HG03039 (cell line): ENCODE measurements around the gene LGALS7B.
A peak's percentile ranks its signal among the peaks of the same experiment; 100 is the strongest.
"Not testable (repeated sequence)": the region's sequence is repeated elsewhere in the genome, so short reads cannot be mapped to it uniquely, and the experiment has no call there.

Experiments
- ATAC-seq: cut with Tn5 transposase; IDR thresholded peaks from one replicate; pipeline ENCODE4 v1.9.1; 2021; ENCODE audit warnings: mild to moderate bottlenecking, moderate library complexity; ENCODE audit not compliant: unreplicated experiment

LGALS7B gene

DNA sequence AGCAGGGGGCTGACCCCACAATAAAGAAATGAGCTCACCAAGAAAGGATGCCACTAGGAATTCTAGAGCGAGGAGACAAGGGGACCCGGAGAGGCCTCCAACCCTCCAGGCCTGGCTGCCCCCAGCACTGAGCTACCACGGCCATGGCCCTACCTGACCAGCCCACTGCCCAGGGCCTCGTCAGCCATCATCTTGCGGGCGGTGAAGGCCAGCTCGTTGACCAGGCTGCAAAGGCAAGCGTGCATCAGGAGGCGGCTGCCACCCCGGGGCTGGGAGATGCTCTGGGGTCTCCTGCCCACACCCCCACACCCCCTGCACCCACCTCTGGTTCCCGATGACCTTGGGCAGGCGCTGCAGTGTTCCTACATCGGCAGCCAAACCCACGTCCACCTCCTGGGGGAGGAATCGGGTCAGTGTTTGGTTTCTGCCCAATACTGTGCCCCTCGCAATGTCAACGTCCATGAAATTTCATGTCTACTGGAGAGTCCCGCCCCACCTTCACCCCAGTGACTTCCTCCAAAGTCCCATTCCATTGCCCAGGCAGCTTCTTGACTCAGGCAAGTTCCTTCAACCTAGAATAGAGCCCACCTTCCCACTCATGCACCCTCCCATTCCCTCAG, 27.2 kb downstream of the LGALS7B start:
- no peak for ATAC-seq

DNA sequence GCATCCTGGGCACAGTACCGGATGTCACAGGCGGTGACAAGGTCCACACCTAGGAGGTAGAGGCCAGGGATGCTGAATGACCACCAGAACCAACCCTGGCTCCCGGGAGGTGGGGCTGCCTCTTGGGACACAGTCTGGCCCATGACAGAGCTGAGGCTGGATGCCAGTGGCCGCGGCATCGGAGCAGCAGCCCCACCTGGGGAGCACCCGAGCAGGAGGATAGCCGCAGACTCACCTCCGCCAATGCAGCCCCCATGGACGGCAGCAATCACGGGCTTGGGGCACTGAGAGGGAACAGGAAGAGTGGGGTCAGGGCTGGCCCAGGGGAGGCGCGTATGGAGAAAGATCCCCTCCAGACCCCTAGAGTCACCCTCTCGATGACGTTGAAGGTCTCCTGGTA, 28.1 kb downstream of the LGALS7B start:
- ATAC-seq, result no peak

DNA sequence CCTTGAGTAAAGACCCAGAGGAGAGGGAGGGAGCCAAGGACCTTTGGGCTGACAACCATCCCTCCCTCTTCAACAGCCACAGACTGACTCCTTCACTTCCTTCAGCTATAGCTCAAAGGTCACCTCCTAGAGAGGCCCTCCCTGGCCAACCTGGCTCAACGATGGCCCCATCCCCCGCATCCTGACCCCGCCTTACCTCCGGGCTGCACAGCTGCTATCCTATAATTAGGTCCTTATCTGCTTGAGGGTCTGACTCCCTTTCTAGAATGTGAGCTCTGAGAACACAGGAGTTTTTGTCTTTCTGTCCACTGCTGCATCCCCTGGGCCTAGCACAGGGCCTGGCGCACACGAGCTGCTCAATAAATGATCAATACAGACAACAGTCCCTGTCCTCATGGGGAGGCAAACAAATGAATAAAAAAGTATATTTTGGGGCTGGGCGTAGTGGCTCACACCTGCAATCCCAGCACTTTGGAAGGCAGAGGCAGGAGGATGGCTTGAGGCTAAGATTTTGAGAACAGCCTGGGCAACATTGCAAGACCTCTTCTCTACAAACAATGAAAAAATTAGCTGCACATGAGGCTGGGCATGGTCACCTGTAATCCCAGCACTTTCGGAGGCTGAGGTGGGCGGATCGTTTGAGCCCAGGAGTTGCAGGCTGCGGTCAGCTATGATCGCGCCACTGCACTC, 30.4 kb downstream of the LGALS7B start:
- no peak for ATAC-seq

DNA sequence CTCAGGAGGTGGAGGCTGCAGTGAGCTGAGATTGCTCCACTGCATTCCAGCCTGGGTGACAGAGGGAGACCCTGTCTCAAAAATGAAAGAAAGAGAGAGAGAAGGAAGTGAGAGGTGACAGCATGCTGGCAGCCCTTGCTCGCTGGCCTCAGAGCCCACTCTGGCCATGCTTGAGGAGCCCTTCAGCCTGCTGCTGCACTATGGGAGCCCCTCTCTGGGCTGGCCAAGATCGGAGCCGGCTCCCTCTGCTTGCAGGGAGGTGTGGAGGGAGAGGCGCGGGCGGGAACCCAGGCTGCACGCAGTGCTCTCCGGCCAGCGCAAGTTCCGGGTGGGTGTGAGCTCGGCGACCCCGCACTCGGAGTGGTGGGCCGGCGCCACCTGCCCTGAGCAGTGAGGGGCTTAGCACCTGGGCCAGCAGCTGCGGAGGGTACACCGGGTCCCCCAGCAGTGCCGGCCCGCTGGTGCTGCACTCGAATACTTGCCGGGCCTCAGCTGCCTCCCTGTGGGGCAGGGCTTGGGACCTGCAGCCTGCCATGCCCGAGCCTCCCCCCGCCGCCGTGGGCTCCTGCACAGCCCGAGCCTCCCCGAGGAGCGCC, 32.3 kb downstream of the LGALS7B start:
- not testable (repeated sequence) for ATAC-seq

DNA sequence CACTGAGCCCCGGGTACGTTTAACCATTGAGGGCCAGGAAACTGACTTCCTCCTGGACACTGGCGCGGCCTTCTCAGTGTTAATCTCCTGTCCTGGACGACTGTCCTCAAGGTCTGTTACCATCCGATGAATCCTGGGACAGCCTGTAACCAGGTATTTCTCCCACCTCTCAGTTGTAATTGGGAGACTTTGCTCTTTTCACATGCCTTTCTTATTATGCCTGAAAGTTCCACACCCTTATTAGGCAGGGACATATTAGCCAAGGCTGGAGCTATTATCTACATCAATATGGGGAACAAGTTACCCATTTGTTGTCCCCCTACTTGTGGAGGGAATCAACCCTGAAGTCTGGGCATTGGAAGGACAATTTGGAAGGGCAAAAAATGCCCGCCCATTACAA, 36.9 kb downstream of the LGALS7B start:
- not testable (repeated sequence) for ATAC-seq

DNA sequence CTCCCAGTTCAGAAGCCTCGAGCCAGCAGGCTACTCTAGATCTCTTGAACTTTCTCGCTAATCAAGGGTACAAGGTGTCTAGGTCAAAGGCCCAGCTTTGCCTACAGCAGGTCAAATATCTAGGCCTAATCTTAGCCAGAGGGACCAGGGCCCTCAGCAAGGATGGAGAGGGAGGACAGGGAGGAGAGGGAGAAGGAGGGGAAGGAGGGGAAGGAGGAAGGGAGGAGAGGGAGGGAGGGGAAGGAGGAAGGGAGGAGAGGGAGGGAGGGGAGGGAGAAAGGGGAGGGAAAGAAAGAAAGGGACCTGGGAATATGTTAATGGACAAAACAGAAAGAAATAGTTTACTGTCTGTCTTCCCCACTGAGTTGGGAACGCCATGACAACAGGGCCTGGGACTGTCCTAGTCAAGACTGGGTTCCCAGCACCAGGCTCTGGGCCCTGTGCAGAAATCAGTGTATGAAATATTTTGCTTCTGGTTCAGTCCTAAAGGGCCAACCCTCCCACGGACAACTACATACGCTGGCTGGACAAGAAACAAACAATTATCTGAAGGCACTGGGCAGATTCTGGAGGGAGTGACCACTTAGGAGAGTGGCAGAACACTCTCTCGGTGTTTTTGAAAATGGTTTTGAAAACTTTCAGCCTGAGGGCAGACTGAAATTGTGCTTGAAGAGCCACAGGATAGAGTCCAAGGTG, 38.0 kb downstream of the LGALS7B start:
- no peak for ATAC-seq

DNA sequence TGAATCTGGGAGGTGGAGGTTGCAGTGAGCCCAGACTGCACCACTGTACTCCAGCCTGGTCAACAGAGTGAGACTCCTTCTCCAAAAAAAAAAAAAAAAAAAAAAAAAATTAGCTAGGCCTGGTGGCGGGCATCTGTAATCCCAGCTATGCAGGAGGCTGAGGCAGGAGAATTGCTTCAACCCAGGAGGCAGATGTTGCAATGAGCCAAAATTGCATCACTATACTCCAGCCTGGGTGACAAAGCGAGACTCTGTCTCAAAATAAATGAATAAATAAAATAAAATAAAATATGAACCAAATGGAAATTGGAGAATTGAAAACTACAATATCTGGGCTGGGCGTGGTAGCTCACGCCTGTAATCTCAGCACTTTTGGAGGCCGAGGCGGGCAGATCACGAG, 40.2 kb downstream of the LGALS7B start:
- not testable (repeated sequence) for ATAC-seq

DNA sequence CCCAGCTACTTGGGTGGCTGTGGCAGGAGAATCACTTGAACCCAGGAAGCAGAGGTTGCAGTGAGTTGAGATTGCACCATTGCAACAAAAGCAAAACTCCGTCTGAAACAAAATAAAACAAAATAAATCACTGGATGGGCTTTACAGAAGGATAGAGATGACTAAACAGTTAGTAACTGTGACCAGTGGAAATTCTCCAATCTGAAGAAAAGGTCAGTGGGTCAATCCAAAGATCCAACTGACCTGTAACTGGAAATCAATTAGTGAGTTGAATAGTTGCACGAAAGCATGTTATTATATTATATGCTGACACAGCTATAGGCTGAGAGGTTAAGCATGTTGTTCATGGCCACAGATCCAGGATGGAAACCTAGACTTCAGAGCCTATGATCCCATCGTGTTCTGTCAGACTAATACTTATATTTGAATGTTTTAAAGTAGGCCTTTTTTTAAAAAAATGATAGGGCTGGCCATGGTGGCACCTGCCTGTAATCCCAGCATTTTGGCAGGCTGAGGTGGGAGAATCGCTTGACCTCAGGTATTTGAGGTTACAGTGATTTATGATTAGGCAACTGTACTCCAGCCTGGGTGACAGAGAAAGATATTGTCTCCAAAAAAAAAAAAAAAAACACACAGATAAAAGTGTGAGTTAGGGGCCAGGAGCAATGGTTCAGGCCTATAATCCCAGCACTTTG, 41.2 kb downstream of the LGALS7B start:
- no peak for ATAC-seq

DNA sequence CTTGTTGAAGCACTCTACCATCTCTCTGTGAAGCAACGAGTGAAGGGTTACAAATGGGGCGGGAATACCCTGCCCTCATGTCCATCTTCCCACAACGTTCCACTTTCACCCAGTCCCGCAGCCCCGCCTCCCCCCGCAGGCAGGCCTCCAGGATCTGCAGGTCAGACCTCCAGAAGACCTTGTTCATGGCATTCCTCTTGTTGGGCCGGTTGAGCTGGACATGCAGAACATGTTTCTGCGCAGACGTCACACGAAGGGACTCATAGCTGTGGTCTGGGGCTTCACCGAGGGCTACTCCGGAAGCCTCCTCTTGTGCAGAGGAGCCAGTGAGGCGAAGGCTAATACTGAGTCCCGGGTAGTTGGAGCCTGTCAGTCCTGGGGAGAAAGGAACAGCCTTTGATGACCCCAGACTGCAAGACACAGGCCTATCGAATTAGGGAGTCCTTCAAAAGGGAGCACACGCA, 42.2 kb downstream of the LGALS7B start:
- ATAC-seq, result peak; percentile 33

DNA sequence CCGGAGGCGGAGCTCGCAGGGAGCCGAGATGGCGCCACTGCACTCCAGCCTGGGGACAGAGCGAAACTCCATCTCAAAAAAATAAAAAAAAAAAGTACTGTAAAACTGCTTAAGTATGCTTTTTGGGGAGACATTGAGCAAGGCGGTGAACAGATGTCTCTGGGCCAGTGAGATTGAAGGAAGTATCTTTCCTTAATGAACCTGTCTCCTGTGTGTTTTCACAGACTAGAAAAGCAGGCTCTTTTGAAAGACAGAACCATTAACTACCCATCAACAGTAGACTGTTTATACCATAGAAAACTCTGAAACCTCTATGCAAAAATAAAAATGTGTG, 44.1 kb downstream of the LGALS7B start:
- no peak for ATAC-seq

DNA sequence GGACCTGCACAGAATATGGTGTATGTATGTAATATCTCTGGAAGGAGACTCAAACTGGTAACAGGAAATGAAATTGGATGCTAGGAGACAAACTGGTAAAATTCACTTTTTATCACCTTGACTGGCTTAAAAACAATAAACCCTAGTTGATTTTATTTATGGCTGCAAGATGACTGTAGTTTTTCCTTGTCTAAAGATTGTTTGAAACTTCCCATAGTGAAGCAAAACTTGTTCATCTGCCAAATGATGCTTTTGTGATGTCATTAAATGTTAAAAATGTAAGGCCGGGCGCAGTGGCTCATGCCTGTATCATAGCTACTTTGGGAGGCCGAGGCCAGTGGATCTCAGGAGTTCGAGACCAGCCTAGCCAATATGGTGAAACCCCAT, 45.1 kb downstream of the LGALS7B start:
- no peak for ATAC-seq

DNA sequence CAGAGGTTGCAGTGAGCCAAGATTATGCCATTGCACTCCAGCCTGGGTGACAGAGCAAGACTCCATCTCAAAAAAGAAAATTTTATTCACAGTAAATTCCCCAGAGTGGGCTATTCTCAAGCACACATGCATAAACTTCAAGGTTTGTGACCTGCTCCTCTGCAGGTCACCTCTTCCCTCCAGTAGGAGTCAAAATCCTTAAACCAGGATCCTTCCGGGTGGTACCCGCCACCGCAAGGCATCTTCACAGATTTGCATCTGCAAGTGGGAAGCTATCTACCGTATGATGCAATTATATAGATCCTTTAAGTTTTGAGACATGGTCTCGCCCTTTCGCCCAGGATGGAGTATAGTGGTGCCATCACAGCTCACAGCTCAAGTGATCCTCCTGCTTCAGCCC, 45.6 kb downstream of the LGALS7B start:
- no peak for ATAC-seq

DNA sequence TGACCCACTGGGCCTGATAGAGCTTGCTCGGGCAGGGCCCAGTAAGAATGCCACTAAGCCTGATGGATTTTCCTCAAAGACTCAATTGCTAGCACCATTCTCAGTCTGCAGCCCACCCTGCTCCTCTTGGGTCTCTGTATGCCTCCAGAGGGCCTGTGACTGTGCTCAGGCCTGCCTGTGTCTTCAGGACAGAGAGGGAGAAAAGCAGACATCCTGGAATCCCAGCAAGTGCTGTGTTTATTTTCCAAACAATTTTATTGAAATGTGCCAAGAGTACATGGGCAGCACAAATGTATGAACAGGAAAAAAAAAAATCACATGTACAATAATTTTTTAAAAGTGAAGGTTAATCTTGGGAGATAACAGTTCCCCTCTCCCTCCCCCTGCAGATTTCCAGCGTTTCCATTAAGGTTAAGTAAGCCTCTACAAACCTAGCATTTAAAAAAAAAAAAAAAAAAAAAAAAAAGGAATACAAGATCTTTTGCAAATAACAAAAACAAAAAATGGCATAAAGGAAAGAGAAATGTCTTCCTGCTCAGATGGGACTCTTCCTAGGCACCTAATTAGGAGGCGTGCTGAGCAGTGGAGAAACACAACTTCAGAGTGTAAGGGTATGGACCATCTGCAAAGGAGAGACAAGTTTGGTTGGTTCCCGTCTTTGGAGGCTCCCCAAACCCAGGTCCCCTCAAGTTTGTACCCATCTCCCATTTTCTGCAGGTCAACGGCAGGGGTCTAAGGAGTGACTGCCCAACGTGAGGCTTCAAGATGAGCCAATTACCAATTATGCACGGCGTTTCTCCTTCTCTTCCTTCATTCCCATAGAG, 47.4 kb downstream of the LGALS7B start:
- no peak for ATAC-seq

DNA sequence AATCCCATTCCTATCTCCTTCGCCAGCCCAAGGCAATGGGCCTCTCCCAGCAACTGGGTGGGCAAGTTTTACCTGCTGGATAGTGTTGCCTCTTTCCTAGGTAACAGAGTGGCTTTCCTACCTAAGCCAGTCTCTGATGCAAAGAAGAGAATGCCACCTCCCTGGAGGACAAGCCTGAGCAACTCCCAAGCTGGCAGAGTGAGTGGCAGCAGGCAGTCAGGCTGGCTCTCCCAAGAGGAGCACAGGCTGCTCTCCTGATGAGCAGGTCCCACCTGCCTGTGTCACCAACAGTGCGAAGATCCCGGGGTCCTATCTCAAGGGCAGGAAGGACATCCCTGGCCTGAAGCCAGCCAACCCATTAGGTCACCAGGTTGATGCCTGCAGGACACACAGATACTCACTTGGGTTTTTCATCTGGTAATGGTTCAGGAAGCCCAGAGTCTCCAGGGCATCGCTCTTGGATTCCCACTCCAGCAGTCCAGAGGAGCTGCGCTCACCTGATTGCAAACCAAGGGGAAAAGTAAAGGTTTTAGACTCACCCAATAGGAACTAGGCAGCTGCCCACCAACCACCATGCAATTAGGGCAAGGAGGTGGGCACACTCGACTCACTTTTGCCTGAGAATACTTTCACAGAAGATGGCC, 48.1 kb downstream of the LGALS7B start:
- ATAC-seq, result no peak

DNA sequence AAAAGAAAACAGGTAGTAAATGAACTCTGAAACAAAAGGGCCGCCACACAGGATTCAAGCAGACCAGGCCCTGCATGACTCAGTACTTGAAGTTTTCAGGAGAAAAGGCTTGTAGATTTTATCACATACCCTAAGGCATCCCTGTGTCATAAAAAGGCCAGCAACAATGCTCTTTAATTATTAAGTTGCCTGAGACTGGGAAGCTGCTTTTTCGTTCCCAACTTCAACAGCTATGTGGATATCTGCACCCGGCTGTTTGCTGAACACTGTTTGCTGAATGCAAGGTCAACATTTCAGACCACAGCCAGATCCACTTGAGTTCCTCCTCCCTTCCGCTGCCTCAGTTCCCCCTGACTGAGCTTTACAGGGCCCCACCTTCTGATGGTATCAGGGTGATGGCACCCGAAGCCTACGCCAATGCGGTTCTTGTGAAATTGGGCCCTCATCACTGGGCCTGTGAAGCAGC, 48.7 kb downstream of the LGALS7B start:
- ATAC-seq, result no peak

DNA sequence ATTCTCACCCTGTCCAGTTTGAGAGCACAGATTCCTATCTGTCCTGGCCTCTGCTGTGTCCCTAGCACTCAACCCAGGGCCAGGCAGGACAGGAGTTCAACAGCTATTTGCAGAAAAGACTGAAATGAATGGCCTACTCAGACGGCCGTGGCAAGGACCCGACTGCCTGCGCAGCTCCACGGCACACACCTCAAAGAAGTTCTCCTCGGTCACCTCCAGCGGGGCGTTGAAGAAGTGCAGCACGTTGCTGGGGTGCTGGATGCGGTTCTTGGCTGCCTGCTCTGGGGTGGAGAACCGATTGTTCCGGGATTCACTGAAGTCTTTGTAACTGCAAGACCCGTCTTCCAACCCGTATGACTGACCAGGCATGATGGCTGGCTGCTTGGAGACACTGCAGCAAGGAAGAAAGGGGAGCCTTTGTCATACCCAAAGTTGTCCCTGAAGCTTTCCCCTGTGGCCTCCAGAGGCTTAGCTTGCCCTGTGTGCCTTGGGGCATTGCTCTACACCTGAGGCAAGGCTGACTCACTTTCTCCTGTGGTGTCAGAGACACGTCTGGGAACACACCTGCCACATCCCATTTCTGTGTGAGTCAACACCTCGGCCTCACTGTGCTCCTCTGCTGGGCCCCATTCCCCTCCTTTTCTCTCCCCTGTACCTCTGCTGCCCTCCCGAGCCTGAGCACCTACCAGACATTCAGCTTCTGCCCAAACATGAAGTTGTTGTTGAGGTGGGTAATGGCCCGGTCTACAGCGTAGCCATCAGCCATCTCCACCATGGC, 49.4 kb downstream of the LGALS7B start:
- ATAC-seq, result no peak

DNA sequence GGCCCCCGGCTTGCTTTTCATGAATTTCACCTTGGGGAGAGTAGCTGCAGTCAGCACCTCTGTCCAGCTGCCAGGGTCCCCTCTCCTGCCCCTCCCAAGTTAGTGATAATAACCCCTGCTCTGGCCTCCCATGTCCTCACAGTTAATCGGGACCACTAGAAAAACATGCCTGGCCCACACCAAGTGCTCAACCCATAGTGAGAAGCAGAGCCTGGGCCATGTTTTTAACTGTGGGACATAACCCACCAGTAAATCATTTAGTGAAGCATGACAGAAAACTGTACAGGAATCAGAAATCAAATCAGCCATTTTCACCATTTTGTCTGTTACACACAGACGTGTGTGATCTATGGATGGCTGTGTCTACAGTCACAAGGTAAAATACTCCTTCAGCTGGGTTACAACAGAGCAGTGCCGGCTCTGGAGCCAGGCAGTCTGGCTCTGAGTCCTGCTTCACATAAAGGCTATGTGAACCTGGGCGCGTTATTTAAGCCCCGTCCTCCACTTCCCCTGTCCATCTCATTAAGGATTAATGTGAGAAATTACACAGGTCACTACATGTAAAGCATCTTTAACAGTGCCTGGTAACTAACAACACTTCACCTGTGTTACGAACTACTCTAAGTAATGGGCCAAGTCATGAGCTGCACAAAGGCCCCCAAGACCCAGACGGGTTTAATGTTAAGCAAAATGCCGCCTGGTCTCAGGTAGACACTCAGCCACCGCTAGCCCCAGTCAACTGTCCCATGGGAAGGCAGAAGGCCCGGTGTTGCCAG, 50.2 kb downstream of the LGALS7B start:
- ATAC-seq, result no peak

DNA sequence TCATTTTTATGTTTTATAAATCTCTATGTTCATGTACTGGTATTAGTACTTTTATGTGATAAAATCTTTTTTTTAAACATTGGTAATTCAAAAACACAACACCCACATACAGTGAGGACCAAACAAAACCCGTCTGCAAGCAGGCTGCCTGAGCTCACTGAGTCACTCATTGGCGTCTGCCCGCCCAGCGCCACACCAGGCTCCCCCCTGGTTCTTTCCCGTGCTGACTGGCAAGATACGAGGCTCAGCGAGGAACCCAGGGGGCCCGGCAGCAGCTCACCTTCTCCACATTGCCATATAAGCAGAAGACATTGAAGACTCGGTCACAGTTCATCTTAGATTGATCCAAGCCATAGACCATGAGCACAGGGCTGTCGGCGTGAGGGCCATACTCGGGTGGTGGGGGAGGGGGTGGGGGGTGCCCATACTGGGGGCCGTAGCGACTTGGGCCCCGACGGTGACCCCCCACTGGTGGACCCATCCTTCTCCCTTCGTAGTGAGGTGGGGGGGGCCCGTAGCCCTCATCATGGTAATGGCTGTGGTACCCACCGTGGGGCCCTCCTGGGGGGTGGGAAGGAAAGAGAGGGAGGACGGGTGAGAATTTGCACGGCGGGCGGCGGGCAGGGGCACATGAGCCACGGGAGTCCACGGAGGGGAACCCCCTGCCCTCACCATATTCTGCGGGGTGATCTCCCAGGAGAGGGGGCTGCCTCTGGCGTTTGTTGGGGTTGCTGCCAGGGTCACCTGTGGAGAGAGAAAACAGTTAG, 51.0 kb downstream of the LGALS7B start:
- no peak for ATAC-seq
